Panc1 (cell line): ENCODE data around the gene LMBRD1. TPM values are rescaled to one million over a fixed set of nuclear protein-coding genes. Genes with fewer than 3 reads are reported as not detected.

Source experiments
- ATAC-seq: fragments of 200-7000 bp; cut with Tn5 transposase; 2 replicates; pipeline ENCODE4 v1.9.1; 2020; ENCODE audit warnings: mild to moderate bottlenecking, moderate library complexity
- BruUV-seq: library from RNA; stranded (reverse); fragments of 400-500 nt; replicated peaks from 2 replicates; lab custom pipeline; 2021; lab: Mats Ljungman, UMichigan
- CTCF ChIA-PET: fragments of 300-600 bp; sonication (Branson Sonifier 250); formaldehyde crosslinking; loops from one replicate; lab custom pipeline; 2022; ENCODE audit warnings: antibody characterized with exemption; lab: Charles Lee
- POLR2A ChIA-PET: fragments of 300-600 bp; sonication (Branson Sonifier 250); formaldehyde crosslinking; loops from one replicate; lab custom pipeline; 2022; ENCODE audit warnings: antibody characterized with exemption; lab: Charles Lee
- DNase-seq: peaks from one replicate; pipeline ENCODE4 v3.0.0-alpha.2; 2010; ENCODE audit warnings: low read depth, low spot score
- H3K27ac ChIP-seq: 2 replicates; pipeline ENCODE4 v1.5.1; 2011; ENCODE audit warnings: mild to moderate bottlenecking, low read length, inconsistent platforms
- H3K27me3 ChIP-seq: fragments of 200-500 bp; sonication (Bioruptor generic); 2 replicates; pipeline ENCODE4 v1.6.0; 2014; ENCODE audit warnings: low read length, inconsistent platforms; ENCODE audit not compliant: control insufficient read depth, insufficient read depth
- H3K36me3 ChIP-seq: fragments of 200-500 bp; sonication (Bioruptor generic); 2 replicates; pipeline ENCODE4 v1.5.1; 2014; ENCODE audit warnings: inconsistent platforms, mild to moderate bottlenecking, low read length, moderate library complexity; ENCODE audit not compliant: control insufficient read depth, insufficient read depth
- H3K4me1 ChIP-seq: 2 replicates; pipeline ENCODE4 v1.5.1; 2011; ENCODE audit warnings: inconsistent platforms, mild to moderate bottlenecking, low read length, moderate library complexity; ENCODE audit not compliant: control insufficient read depth, insufficient read depth
- H3K4me3 ChIP-seq, 2 experiments: 2 replicates each; pipeline ENCODE4 v1.5.1; 2011 to 2012; ENCODE audit warnings: low read depth in 2 of 2, low read length in 2 of 2, mild to moderate bottlenecking in 2 of 2, inconsistent platforms in 1 of 2, moderate library complexity in 1 of 2
- H3K9me3 ChIP-seq: fragments of 200-500 bp; sonication (Bioruptor generic); 2 replicates; pipeline ENCODE4 v1.5.1; 2014; ENCODE audit warnings: low read depth, mild to moderate bottlenecking, inconsistent platforms, low read length, moderate library complexity; ENCODE audit not compliant: control insufficient read depth, insufficient read depth
- CTCF ChIP-seq: fragments of 450-650 bp; IDR thresholded peaks from 2 replicates; pipeline ENCODE4 v1.5.1; 2017; ENCODE audit warnings: mild to moderate bottlenecking
- POLR2AphosphoS5 ChIP-seq: IDR thresholded peaks from 2 replicates; pipeline ENCODE4 v1.6.1; 2012; ENCODE audit warnings: mild to moderate bottlenecking, low read depth, low read length, moderate library complexity
- SIN3A ChIP-seq: IDR thresholded peaks from 2 replicates; pipeline ENCODE4 v1.6.1; 2012; ENCODE audit warnings: low read depth, mild to moderate bottlenecking, low read length, moderate library complexity, borderline replicate concordance; ENCODE audit not compliant: insufficient read depth
- TCF7L2 ChIP-seq: IDR thresholded peaks from 2 replicates; pipeline ENCODE4 v1.6.1; 2011; ENCODE audit warnings: mild to moderate bottlenecking, low read depth, low read length, inconsistent platforms
- in situ Hi-C: cut with HindIII; loops from 2 replicates; pipeline ENCODE4 v1.10.0; 2016; ENCODE audit warnings: low sequenced_read_pairs, low pct_unique_long_range_greater_than_20kb
- intact Hi-C: fragments of 100-400 bp; cut with micrococcal nuclease; formaldehyde crosslinking; loops from one replicate; pipeline ENCODE4 v1.10.0; 2022; ENCODE audit not compliant: unreplicated experiment
- total RNA-seq: library from RNA; stranded (reverse); gene quantifications from one replicate; pipeline ENCODE4 v1.2.1, GENCODE V29; 2021; ENCODE audit not compliant: unreplicated experiment
- TF ChIP-seq, protein P1 (sequence below), 2 experiments: IDR thresholded peaks; 2 replicates each; pipeline ENCODE4 v1.6.1; 2011 to 2012; ENCODE audit warnings: low read depth in 2 of 2, control low read depth in 1 of 2, low read length in 1 of 2, mild to moderate bottlenecking in 1 of 2, moderate library complexity in 1 of 2; ENCODE audit not compliant: insufficient read depth in 1 of 2

Gene LMBRD1
- total RNA-seq, 1 experiment from 2014 or later, result 17.9 TPM

DNA sequence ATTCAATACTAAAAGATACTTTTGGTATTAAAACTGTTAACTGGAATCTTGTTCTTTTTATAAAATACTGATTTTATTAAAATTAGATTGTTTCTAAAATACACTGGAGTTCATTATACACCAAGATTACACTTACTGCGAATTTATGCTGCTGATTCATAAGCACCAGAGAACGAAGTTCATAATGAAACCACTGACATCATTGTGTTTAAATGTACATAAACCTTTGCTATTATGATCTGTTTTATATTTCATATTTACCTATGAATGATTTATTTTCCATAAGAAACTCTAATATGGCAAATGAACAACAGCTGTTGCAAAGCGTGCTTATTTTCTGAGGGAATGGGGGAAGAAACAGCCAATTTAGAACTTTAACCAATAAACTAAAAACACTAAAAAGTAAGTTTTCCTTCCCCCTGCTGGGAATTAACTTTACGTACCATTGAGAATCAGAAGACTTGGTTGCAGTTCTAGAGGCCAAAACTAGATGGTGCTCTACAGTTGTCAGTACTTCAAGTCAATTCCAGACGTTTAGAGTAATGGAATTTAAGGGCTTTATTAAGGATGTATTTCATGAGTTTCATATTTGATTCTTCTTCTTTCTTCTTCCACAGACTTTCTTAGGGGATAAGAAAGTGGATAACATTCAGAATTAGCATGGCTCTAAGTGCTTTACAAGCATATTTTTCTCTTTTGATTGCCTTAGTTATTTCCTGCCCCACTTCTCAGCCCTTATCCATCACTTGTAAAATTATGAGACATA lies 38.8 kb upstream of the LMBRD1 start:
- H3K9me3 ChIP-seq, result no peaks in the 10 kb centered on the region
- ChIA-PET CTCF (no interaction called here), POLR2A (no interaction called here)
- H3K4me3 ChIP-seq, result no peak overlapping the region
- ATAC-seq (no peak), DNase-seq (peak; percentile 32)
- no peaks in the 10 kb centered on the region for H3K36me3 ChIP-seq
- H3K27ac ChIP-seq, result no peak overlapping the region
- in situ Hi-C loops, result no loop called here
- BruUV-seq, result no TSS peak
- no peaks in the 10 kb centered on the region for H3K4me1 ChIP-seq
- peaks cover 7% of the 10 kb centered on the region for H3K27me3 ChIP-seq
- intact Hi-C loops, result loop anchor here (1.0 kb wide), 1 partner anchor 273 kb away; no protein-coding TSS in a partner anchor
- peak; percentile 81; the same call in 1 of the 2 replicates for TF ChIP-seq CTCF
- no peak for TF ChIP-seq POLR2AphosphoS5
- TF ChIP-seq, protein P1, sequence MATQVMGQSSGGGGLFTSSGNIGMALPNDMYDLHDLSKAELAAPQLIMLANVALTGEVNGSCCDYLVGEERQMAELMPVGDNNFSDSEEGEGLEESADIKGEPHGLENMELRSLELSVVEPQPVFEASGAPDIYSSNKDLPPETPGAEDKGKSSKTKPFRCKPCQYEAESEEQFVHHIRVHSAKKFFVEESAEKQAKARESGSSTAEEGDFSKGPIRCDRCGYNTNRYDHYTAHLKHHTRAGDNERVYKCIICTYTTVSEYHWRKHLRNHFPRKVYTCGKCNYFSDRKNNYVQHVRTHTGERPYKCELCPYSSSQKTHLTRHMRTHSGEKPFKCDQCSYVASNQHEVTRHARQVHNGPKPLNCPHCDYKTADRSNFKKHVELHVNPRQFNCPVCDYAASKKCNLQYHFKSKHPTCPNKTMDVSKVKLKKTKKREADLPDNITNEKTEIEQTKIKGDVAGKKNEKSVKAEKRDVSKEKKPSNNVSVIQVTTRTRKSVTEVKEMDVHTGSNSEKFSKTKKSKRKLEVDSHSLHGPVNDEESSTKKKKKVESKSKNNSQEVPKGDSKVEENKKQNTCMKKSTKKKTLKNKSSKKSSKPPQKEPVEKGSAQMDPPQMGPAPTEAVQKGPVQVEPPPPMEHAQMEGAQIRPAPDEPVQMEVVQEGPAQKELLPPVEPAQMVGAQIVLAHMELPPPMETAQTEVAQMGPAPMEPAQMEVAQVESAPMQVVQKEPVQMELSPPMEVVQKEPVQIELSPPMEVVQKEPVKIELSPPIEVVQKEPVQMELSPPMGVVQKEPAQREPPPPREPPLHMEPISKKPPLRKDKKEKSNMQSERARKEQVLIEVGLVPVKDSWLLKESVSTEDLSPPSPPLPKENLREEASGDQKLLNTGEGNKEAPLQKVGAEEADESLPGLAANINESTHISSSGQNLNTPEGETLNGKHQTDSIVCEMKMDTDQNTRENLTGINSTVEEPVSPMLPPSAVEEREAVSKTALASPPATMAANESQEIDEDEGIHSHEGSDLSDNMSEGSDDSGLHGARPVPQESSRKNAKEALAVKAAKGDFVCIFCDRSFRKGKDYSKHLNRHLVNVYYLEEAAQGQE (IDR thresholded peaks at IDR 0.05; ENCODE audit: insufficient read depth in 1 of 2, low read depth in 2 of 2, low read length in 1 of 2), result no peak
- TF ChIP-seq SIN3A, result no peak

DNA sequence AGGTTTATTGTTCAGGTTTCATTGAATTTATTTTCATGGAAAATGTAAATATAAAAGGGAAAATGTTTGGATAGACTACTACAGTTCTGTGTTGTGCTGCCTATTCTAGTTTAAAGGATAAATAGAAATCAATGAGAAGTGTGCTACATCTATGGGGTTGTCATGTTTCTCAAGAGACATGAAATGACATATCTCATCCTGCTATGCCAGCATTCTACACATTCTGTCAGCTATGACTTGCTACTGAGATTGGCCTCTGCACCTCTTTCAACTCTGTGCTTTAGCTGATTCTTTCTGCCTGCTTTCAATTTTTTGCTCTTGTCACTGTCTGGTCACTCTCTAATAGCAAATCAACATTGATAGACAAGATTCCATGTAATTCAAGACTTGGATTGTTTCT lies 35.7 kb upstream of the LMBRD1 start:
- in situ Hi-C loops, result no loop called here
- Histone ChIP-seq H3K9me3 (no peaks in the 10 kb centered on the region), H3K4me3 (no peak overlapping the region), H3K27me3 (peaks cover 2% of the 10 kb centered on the region; the same call in 1 of the 2 replicates), H3K4me1 (no peaks in the 10 kb centered on the region), H3K36me3 (no peaks in the 10 kb centered on the region), H3K27ac (no peak overlapping the region)
- intact Hi-C loops, result no loop called here
- no peak for DNase-seq
- TF ChIP-seq POLR2AphosphoS5 (no peak), SIN3A (no peak), TCF7L2 (no peak), CTCF (no peak)
- TF ChIP-seq, protein P1 (IDR thresholded peaks at IDR 0.05; ENCODE audit: insufficient read depth in 1 of 2, low read depth in 2 of 2, low read length in 1 of 2), result no peak
- ChIA-PET CTCF (no interaction called here), POLR2A (no interaction called here)
- ATAC-seq, result no peak
- BruUV-seq, result no TSS peak
